K562 (cell line): Measurements from ENCODE around the gene AGR2. TPM values are rescaled to one million over a fixed set of nuclear protein-coding genes. Genes with fewer than 3 reads are reported as not detected.

Source experiments
- FOS ChIP-seq: IDR thresholded peaks from 3 replicates; pipeline ENCODE4 v1.6.1; 2011; ENCODE audit not compliant: insufficient read length; ENCODE audit errors: extremely low read depth
- MEIS2 ChIP-seq: fragments of 450-650 bp; IDR thresholded peaks from 2 replicates; pipeline ENCODE4 v1.6.1; 2014; ENCODE audit warnings: mild to moderate bottlenecking; ENCODE audit not compliant: partially characterized antibody
- NBN ChIP-seq: fragments of 450-650 bp; IDR thresholded peaks from 2 replicates; pipeline ENCODE4 v1.6.1; 2016; ENCODE audit warnings: low read depth, mild to moderate bottlenecking
- NFIC ChIP-seq: fragments of 450-650 bp; IDR thresholded peaks from 2 replicates; pipeline ENCODE4 v1.6.1; 2017; ENCODE audit warnings: mild to moderate bottlenecking, inconsistent platforms
- PTRF ChIP-seq: fragments of 450-650 bp; IDR thresholded peaks from 2 replicates; pipeline ENCODE4 v1.6.1; 2016; ENCODE audit warnings: mild to moderate bottlenecking, missing genetic modification characterization, missing compliant biosample characterization
- polyA plus RNA-seq, 8 experiments: library from polyadenylated mRNA; depleted of rRNA in 4 of 8; stranded (reverse) in 5 of 8; unstranded in 3 of 8; fragments of >200 nt; fragmentation: Nextera tagmentation in 2 of 8; fragmentation: Illumina TruSeq in 1 of 8; extraction: Ambion mirVana in 2 of 8; extraction: Trizol in 1 of 8; gene quantifications; 2 replicates each; pipeline versions ENCODE4 v1.2.1 to v1.2.3, GENCODE V29; 2011 to 2014; ENCODE audit warnings: inconsistent platforms in 1 of 8, missing spikeins in 1 of 8
- total RNA-seq, 7 experiments: library from RNA; depleted of rRNA in 6 of 7; stranded (reverse); fragments of >200 nt in 6 of 7; fragmentation: Illumina TruSeq in 2 of 7; extraction: Trizol in 2 of 7; gene quantifications; 2 replicates each; pipeline versions ENCODE4 v1.2.1 to v1.2.3, GENCODE V29; 2011 to 2021; ENCODE audit warnings: low replicate concordance in 1 of 7
- TF ChIP-seq, protein P1 (sequence below): fragments of 250-450 bp; sonication (Bioruptor Pico); IDR thresholded peaks from 2 replicates; pipeline ENCODE4 v1.8.0; 2022; ENCODE audit warnings: moderate library complexity, mild to moderate bottlenecking, inconsistent platforms
- TF ChIP-seq, protein P2 (sequence below): fragments of 250-450 bp; sonication (Bioruptor Pico); IDR thresholded peaks from 2 replicates; pipeline ENCODE4 v1.5.0; 2022; ENCODE audit warnings: mild to moderate bottlenecking
- TF ChIP-seq, protein P3 (sequence below): fragments of 250-450 bp; sonication (Bioruptor Pico); IDR thresholded peaks from 2 replicates; pipeline ENCODE4 v1.4.0; 2020; ENCODE audit warnings: mild to moderate bottlenecking, moderate library complexity

Gene AGR2
- total and polyA plus RNA-seq, 9 of the 15 experiments (the other 6 are each of a cell fraction or from before 2014, with no cell fraction given), result 0.66 TPM; not detected in 8

DNA sequence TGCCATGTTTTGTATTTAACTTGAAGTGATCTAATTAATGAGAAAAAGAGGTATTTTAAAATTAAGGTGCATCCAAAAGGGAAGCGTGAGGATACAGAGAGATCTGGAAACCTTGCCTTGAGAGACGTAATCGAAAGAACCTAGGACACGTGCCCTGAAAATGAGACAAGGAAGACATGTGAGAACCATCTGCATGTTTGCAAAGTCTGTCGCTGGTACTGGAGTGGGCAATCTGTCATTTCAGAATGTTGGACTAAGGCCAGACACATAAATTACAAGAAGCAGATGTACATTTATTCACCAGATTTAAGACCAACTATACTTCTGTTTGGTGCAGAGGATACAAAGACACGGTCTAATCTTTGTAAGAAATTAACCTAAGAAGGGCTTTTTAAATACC, 9.2 kb downstream of the AGR2 start (continued):
- TF ChIP-seq MEIS2 (peak; percentile 50), NFIC (peak; percentile 37; the same call in 1 of the 2 replicates), FOS (no peak), NBN (no peak), PTRF (no peak)
- TF ChIP-seq, protein P1, sequence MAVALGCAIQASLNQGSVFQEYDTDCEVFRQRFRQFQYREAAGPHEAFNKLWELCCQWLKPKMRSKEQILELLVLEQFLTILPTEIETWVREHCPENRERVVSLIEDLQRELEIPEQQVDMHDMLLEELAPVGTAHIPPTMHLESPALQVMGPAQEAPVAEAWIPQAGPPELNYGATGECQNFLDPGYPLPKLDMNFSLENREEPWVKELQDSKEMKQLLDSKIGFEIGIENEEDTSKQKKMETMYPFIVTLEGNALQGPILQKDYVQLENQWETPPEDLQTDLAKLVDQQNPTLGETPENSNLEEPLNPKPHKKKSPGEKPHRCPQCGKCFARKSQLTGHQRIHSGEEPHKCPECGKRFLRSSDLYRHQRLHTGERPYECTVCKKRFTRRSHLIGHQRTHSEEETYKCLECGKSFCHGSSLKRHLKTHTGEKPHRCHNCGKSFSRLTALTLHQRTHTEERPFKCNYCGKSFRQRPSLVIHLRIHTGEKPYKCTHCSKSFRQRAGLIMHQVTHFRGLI (CRISPR knock-in tag), result no peak
- TF ChIP-seq, protein P2, sequence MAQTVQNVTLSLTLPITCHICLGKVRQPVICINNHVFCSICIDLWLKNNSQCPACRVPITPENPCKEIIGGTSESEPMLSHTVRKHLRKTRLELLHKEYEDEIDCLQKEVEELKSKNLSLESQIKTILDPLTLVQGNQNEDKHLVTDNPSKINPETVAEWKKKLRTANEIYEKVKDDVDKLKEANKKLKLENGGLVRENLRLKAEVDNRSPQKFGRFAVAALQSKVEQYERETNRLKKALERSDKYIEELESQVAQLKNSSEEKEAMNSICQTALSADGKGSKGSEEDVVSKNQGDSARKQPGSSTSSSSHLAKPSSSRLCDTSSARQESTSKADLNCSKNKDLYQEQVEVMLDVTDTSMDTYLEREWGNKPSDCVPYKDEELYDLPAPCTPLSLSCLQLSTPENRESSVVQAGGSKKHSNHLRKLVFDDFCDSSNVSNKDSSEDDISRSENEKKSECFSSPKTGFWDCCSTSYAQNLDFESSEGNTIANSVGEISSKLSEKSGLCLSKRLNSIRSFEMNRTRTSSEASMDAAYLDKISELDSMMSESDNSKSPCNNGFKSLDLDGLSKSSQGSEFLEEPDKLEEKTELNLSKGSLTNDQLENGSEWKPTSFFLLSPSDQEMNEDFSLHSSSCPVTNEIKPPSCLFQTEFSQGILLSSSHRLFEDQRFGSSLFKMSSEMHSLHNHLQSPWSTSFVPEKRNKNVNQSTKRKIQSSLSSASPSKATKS (CRISPR knock-in tag), result no peak
- TF ChIP-seq, protein P3, sequence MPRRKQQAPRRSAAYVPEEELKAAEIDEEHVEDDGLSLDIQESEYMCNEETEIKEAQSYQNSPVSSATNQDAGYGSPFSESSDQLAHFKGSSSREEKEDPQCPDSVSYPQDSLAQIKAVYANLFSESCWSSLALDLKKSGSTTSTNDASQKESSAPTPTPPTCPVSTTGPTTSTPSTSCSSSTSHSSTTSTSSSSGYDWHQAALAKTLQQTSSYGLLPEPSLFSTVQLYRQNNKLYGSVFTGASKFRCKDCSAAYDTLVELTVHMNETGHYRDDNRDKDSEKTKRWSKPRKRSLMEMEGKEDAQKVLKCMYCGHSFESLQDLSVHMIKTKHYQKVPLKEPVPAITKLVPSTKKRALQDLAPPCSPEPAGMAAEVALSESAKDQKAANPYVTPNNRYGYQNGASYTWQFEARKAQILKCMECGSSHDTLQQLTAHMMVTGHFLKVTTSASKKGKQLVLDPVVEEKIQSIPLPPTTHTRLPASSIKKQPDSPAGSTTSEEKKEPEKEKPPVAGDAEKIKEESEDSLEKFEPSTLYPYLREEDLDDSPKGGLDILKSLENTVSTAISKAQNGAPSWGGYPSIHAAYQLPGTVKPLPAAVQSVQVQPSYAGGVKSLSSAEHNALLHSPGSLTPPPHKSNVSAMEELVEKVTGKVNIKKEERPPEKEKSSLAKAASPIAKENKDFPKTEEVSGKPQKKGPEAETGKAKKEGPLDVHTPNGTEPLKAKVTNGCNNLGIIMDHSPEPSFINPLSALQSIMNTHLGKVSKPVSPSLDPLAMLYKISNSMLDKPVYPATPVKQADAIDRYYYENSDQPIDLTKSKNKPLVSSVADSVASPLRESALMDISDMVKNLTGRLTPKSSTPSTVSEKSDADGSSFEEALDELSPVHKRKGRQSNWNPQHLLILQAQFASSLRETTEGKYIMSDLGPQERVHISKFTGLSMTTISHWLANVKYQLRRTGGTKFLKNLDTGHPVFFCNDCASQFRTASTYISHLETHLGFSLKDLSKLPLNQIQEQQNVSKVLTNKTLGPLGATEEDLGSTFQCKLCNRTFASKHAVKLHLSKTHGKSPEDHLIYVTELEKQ (CRISPR knock-in tag), result no peak
